PC-9 (cell line): Measurements from ENCODE around the gene SLC46A2. TPM values are rescaled to one million over a fixed set of nuclear protein-coding genes. Genes with fewer than 3 reads are reported as not detected.

Experiments used
- BruUV-seq: library from RNA; stranded (reverse); fragments of 400-500 nt; replicated peaks from 2 replicates; lab custom pipeline; 2021; lab: Mats Ljungman, UMichigan
- CTCF ChIA-PET: fragments of 300-600 bp; sonication (Branson Sonifier 250); formaldehyde crosslinking; loops from one replicate; lab custom pipeline; 2022; ENCODE audit warnings: antibody characterized with exemption; lab: Charles Lee
- POLR2A ChIA-PET: fragments of 300-600 bp; sonication (Branson Sonifier 250); formaldehyde crosslinking; loops from one replicate; lab custom pipeline; 2022; ENCODE audit warnings: antibody characterized with exemption; ENCODE audit not compliant: unreplicated experiment; lab: Charles Lee
- DNase-seq, 2 experiments: peaks; one replicate each; pipeline versions ENCODE4 v3.0.0 to v3.0.0-alpha.2; 2015 to 2022; ENCODE audit warnings: mixed read lengths in 1 of 2
- H2AFZ ChIP-seq: fragments of 200-600 bp; sonication (generic); 2 replicates; pipeline ENCODE4 v1.8.1; 2017; ENCODE audit warnings: antibody characterized with exemption
- H3F3A ChIP-seq: fragments of 200-600 bp; sonication (generic); 2 replicates; pipeline ENCODE4 v1.8.1; 2017; ENCODE audit warnings: antibody characterized with exemption, mild to moderate bottlenecking, low read depth; ENCODE audit not compliant: insufficient read depth
- H3K27ac ChIP-seq: fragments of 200-600 bp; sonication (generic); 2 replicates; pipeline ENCODE4 v1.6.1; 2016; ENCODE audit warnings: mixed run types
- H3K27me3 ChIP-seq: fragments of 200-600 bp; sonication (generic); 2 replicates; pipeline ENCODE4 v1.6.1; 2016; ENCODE audit warnings: low read depth, mixed run types; ENCODE audit not compliant: insufficient read depth
- H3K36me3 ChIP-seq: fragments of 200-600 bp; sonication (generic); 2 replicates; pipeline ENCODE4 v1.6.1; 2016; ENCODE audit warnings: low read depth, mixed run types
- H3K4me1 ChIP-seq: fragments of 200-600 bp; sonication (generic); replicated peaks from 2 replicates; pipeline ENCODE4 v1.6.1; 2016; ENCODE audit warnings: mixed run types; ENCODE audit not compliant: insufficient read depth
- H3K4me2 ChIP-seq: fragments of 200-600 bp; sonication (generic); 2 replicates; pipeline ENCODE4 v1.6.1; 2017; ENCODE audit warnings: mixed run types
- H3K4me3 ChIP-seq: fragments of 200-600 bp; sonication (generic); 2 replicates; pipeline ENCODE4 v1.6.1; 2016; ENCODE audit warnings: mixed run types
- H3K79me2 ChIP-seq: fragments of 200-600 bp; sonication (generic); 2 replicates; pipeline ENCODE4 v1.6.1; 2017; ENCODE audit warnings: low read depth, mixed run types
- H3K9me2 ChIP-seq: fragments of 200-600 bp; sonication (generic); 2 replicates; pipeline ENCODE4 v1.8.1; 2017; ENCODE audit warnings: mild to moderate bottlenecking; ENCODE audit not compliant: insufficient read depth
- H3K9me3 ChIP-seq: fragments of 200-600 bp; sonication (generic); 2 replicates; pipeline ENCODE4 v1.8.1; 2016; ENCODE audit warnings: low read depth; ENCODE audit not compliant: insufficient read depth
- H4K20me1 ChIP-seq: fragments of 200-600 bp; sonication (generic); 2 replicates; pipeline ENCODE4 v1.8.1; 2017; ENCODE audit not compliant: insufficient read depth
- EZH2 ChIP-seq: fragments of 200-600 bp; sonication (generic); IDR thresholded peaks from 2 replicates; pipeline ENCODE4 v1.8.0; 2017; ENCODE audit warnings: antibody characterized with exemption, low read depth
- intact Hi-C: fragments of 100-400 bp; cut with micrococcal nuclease; formaldehyde crosslinking; loops from one replicate; pipeline ENCODE4 v1.10.0; 2022; ENCODE audit not compliant: unreplicated experiment
- total RNA-seq: library from RNA; stranded (reverse); gene quantifications from 2 replicates; pipeline ENCODE4 v1.2.3, GENCODE V29; 2021
- TF ChIP-seq, protein P1 (sequence below): fragments of 200-600 bp; sonication (generic); conservative IDR thresholded peaks from 2 replicates; pipeline ENCODE4 v1.6.1; 2017; ENCODE audit warnings: mixed run types, antibody characterized with exemption, mild to moderate bottlenecking, moderate library complexity

Gene SLC46A2
- total RNA-seq, 1 experiment from 2014 or later, result not detected

DNA sequence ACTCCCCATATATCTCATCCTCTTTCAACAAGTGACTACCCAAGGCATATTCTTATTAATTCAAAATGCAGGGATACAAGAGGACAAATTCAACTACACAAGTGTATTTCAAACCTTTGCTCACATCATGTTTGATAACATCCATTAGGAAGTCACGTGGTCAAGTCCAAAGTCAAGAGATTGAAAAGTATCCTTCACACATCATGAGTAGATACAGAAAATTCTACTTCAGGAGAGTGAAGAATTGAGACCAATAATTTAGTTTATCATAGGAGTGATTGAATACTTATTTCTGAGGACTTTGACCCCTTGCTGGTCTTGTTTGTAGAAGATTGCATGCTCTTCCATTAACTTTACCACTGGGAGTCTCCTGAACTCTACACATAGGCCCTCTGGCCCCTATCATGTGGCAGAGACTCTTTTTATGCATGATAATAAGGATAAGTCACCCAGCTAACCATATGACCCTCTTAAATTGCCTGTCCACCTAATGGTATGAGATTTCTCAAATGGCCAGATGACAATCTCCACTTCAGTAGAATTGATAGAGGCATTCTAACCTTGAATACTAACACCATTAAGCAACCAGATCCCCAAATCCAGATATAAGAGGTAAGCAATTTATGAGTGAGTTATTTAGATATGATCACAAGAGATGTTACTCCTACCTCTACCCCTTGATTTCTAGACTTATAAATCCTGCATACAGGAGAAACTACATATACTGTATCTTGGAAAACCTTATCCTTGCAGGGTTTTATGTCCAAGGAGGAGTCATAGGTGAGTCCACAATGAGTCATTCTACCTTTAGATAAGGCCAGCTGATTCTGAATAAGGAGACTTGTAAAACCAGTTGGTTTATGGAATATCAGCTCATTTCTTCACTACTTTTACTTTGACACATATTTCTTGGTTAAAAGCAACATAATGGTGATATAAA lies 26.6 kb upstream of the SLC46A2 start:
- Histone ChIP-seq H2AFZ (no peak overlapping the region), H3K9me2 (no peaks in the 10 kb centered on the region), H3K4me2 (peak overlapping the region; percentile 56), H3K9me3 (no peaks in the 10 kb centered on the region), H3K79me2 (no peaks in the 10 kb centered on the region), H4K20me1 (no peaks in the 10 kb centered on the region), H3K27ac (no peak overlapping the region), H3K4me1 (peaks cover 26% of the 10 kb centered on the region), H3F3A (peaks cover 19% of the 10 kb centered on the region), H3K4me3 (no peak overlapping the region), H3K36me3 (no peaks in the 10 kb centered on the region), H3K27me3 (no peaks in the 10 kb centered on the region)
- CTCF ChIA-PET, result interaction anchor here (0.5 kb wide), 1 partner anchor 408 kb away, joined by 5 read pairs; no protein-coding TSS in a partner anchor
- intact Hi-C loops, result no loop called here
- POLR2A ChIA-PET, result interaction anchor here (0.6 kb wide), 1 partner anchor 822 kb away, joined by 3 read pairs; no protein-coding TSS in a partner anchor
- no TSS peak for BruUV-seq
- peak in 1 of 2 experiments; percentile 88 for DNase-seq
- no peak for TF ChIP-seq EZH2
- TF ChIP-seq, protein P1, sequence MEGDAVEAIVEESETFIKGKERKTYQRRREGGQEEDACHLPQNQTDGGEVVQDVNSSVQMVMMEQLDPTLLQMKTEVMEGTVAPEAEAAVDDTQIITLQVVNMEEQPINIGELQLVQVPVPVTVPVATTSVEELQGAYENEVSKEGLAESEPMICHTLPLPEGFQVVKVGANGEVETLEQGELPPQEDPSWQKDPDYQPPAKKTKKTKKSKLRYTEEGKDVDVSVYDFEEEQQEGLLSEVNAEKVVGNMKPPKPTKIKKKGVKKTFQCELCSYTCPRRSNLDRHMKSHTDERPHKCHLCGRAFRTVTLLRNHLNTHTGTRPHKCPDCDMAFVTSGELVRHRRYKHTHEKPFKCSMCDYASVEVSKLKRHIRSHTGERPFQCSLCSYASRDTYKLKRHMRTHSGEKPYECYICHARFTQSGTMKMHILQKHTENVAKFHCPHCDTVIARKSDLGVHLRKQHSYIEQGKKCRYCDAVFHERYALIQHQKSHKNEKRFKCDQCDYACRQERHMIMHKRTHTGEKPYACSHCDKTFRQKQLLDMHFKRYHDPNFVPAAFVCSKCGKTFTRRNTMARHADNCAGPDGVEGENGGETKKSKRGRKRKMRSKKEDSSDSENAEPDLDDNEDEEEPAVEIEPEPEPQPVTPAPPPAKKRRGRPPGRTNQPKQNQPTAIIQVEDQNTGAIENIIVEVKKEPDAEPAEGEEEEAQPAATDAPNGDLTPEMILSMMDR, result no peak

DNA sequence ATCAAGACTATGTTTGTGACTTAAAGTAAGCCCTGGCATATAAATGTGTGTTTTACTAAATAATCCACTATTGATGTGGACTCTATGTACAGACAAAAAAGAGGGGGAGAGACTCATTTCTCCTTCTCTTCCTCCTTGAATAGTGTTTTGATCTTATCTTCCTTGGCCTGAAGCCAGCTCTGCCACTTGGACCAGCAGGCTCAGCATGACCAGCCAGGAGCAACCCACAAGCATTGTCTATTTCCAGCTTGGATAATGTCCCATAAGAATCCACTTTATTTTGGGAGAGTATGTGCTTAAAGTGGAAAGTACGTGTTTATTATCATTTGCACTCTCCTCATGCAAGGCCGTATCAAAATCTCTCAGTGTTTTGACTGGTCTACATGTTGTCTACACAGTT lies 23.8 kb upstream of the SLC46A2 start:
- no peaks in the 10 kb centered on the region for H4K20me1 ChIP-seq
- no peak overlapping the region for H3K27ac ChIP-seq
- H3K4me3 ChIP-seq, result no peak overlapping the region
- TF ChIP-seq, protein P1, result no peak
- no peak for TF ChIP-seq EZH2
- H3K79me2 ChIP-seq, result no peaks in the 10 kb centered on the region
- no TSS peak for BruUV-seq
- H3K27me3 ChIP-seq, result no peaks in the 10 kb centered on the region
- H3K9me2 ChIP-seq, result no peaks in the 10 kb centered on the region
- ChIA-PET POLR2A (interaction anchor here (0.6 kb wide), 1 partner anchor 30 kb away, joined by 4 read pairs; no protein-coding TSS in a partner anchor), CTCF (no interaction called here)
- H3F3A ChIP-seq, result peaks cover 19% of the 10 kb centered on the region
- no peaks in the 10 kb centered on the region for H3K9me3 ChIP-seq
- no peak overlapping the region for H3K4me2 ChIP-seq
- peaks cover 26% of the 10 kb centered on the region for H3K4me1 ChIP-seq
- H2AFZ ChIP-seq, result no peak overlapping the region
- H3K36me3 ChIP-seq, result no peaks in the 10 kb centered on the region
- peak in 1 of 2 experiments; percentile 20 for DNase-seq
- intact Hi-C loops, result no loop called here

DNA sequence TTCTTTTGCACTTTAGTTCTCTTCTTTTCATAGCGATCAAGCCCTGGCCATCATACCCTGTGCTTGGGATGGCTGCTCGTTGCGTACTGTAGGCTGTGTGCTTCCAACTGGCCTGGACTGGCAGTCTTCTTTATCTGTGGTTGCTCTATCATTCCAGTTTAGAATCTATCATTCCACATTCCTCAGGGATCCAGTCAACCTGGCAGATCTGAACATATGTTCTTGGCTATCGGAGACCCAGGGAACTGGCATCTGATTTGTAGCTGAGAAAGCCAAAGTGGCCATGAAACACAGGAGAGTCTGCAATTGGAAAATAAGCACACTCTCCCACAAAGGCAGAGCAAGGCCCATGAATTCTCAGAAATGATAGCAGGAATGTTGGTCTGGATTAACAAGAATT lies 22.6 kb upstream of the SLC46A2 start:
- H3F3A ChIP-seq, result peaks cover 16% of the 10 kb centered on the region
- no peak overlapping the region for H3K4me3 ChIP-seq
- H3K27me3 ChIP-seq, result no peaks in the 10 kb centered on the region
- H2AFZ ChIP-seq, result no peak overlapping the region
- H3K4me1 ChIP-seq, result peaks cover 21% of the 10 kb centered on the region
- no peak for DNase-seq
- no peak for TF ChIP-seq EZH2
- TF ChIP-seq, protein P1, result no peak
- POLR2A ChIA-PET, result no interaction called here
- CTCF ChIA-PET, result interaction anchor here (0.5 kb wide), 1 partner anchor 1305 kb away, joined by 3 read pairs; no protein-coding TSS in a partner anchor
- H3K36me3 ChIP-seq, result no peaks in the 10 kb centered on the region
- no peaks in the 10 kb centered on the region for H3K9me3 ChIP-seq
- BruUV-seq, result no TSS peak
- H3K27ac ChIP-seq, result no peak overlapping the region
- no peaks in the 10 kb centered on the region for H4K20me1 ChIP-seq
- H3K9me2 ChIP-seq, result no peaks in the 10 kb centered on the region
- intact Hi-C loops, result no loop called here
- H3K79me2 ChIP-seq, result no peaks in the 10 kb centered on the region
- no peak overlapping the region for H3K4me2 ChIP-seq
